ENCODE data around the gene CD63. TPM values are rescaled to one million over a fixed set of nuclear protein-coding genes. Genes with fewer than 3 reads are reported as not detected.
"Not testable (repeated sequence)": the region's sequence is repeated elsewhere in the genome, so short reads cannot be mapped to it uniquely, and the experiment has no call there.

CD63 gene
- polyA plus RNA-seq, 1 experiment: 1,955 TPM

GRCh38 chr12:55765736-55766290 is 37.0 kb upstream of the CD63 start:
- H3K27me3 ChIP-seq (ENCODE audit: control insufficient read depth, insufficient read depth, low read length): no peaks in the 10 kb centered on the region
- POLR2A ChIA-PET: no interaction called here
- DNase-seq (ENCODE audit: low read depth, low spot score): no peak
- TF ChIP-seq CTCF (IDR thresholded peaks at IDR 0.05; ENCODE audit: low read depth, low read length): no peak
- CTCF ChIA-PET: interaction anchor here (1.1 to 1.9 kb wide), 2 partner anchors 29 to 31 kb away, joined by 3 to 5 read pairs; no protein-coding TSS in a partner anchor
- H3K27ac ChIP-seq (ENCODE audit: low read depth, low read length): no peak overlapping the region
- H3K9me3 ChIP-seq (ENCODE audit: control insufficient read depth, insufficient read depth, low read length): no peaks in the 10 kb centered on the region
- H3K4me3 ChIP-seq (ENCODE audit: low read depth, low read length): no peak overlapping the region

- no peak for TF ChIP-seq CTCF (IDR thresholded peaks at IDR 0.05; ENCODE audit: low read depth, low read length)
- Histone ChIP-seq H3K9me3 (ENCODE audit: control insufficient read depth, insufficient read depth, low read length) (0 out of 2 replicates have a peak, but pooled peaks cover 5% of the 10 kb centered on the region), H3K27me3 (ENCODE audit: control insufficient read depth, insufficient read depth, low read length) (no peaks in the 10 kb centered on the region), H3K4me3 (ENCODE audit: low read depth, low read length) (no peak overlapping the region), H3K27ac (ENCODE audit: low read depth, low read length) (no peak overlapping the region)
- CTCF ChIA-PET: no interaction called here
- DNase-seq (ENCODE audit: low read depth, low spot score): no peak
- POLR2A ChIA-PET: interaction anchor here (1.1 kb wide), 1 partner anchor 55 kb away, joined by 3 read pairs; the partner anchor contains the start of genes ORMDL2 and SARNP
These were observed 33.8 kb upstream of the CD63 start for GRCh38 chr12:55762646-55763045.

GRCh38 chr12:55760663-55761062 is 31.9 kb upstream of the CD63 start:
- Histone ChIP-seq H3K4me3 (ENCODE audit: low read depth, low read length) (no peak overlapping the region), H3K27ac (ENCODE audit: low read depth, low read length) (no peak overlapping the region), H3K9me3 (ENCODE audit: control insufficient read depth, insufficient read depth, low read length) (0 out of 2 replicates have a peak, but pooled peaks cover 5% of the 10 kb centered on the region), H3K27me3 (ENCODE audit: control insufficient read depth, insufficient read depth, low read length) (no peaks in the 10 kb centered on the region)
- DNase-seq (ENCODE audit: low read depth, low spot score): no peak
- ChIA-PET CTCF (no interaction called here), POLR2A (no interaction called here)
- no peak for TF ChIP-seq CTCF (IDR thresholded peaks at IDR 0.05; ENCODE audit: low read depth, low read length)

GRCh38 chr12:55758575-55758974 is 29.8 kb upstream of the CD63 start:
- DNase-seq (ENCODE audit: low read depth, low spot score); H3K27me3 ChIP-seq (ENCODE audit: control insufficient read depth, insufficient read depth, low read length); H3K4me3 ChIP-seq (ENCODE audit: low read depth, low read length); H3K27ac ChIP-seq (ENCODE audit: low read depth, low read length); POLR2A ChIA-PET; H3K9me3 ChIP-seq (ENCODE audit: control insufficient read depth, insufficient read depth, low read length): not testable (repeated sequence)
- CTCF ChIA-PET: interaction anchor here (0.6 to 1.7 kb wide), 6 partner anchors 13 to 238 kb away, joined by 3 to 4 read pairs (median 3); no protein-coding TSS in a partner anchor

GRCh38 chr12:55757701-55758100 is 28.9 kb upstream of the CD63 start:
- POLR2A ChIA-PET: interaction anchor here (0.9 kb wide), 1 partner anchor 9 kb away, joined by 4 read pairs; no protein-coding TSS in a partner anchor
- DNase-seq (ENCODE audit: low read depth, low spot score): no peak
- CTCF ChIA-PET: interaction anchor here (1.2 to 1.7 kb wide), 5 partner anchors 19 to 238 kb away, joined by 3 to 5 read pairs (median 4); no protein-coding TSS in a partner anchor

More at GRCh38 chr12:55757701-55758100, 28.9 kb upstream of the CD63 start:
- no peak overlapping the region for H3K4me3 ChIP-seq (ENCODE audit: low read depth, low read length)
- TF ChIP-seq CTCF (IDR thresholded peaks at IDR 0.05; ENCODE audit: low read depth, low read length): no peak
- H3K9me3 ChIP-seq (ENCODE audit: control insufficient read depth, insufficient read depth, low read length): 0 out of 2 replicates have a peak, but pooled peaks cover 5% of the 10 kb centered on the region
- H3K27me3 ChIP-seq (ENCODE audit: control insufficient read depth, insufficient read depth, low read length): no peaks in the 10 kb centered on the region
- no peak overlapping the region for H3K27ac ChIP-seq (ENCODE audit: low read depth, low read length)

Measured in AG04450 (cell line).